Stromal cell of bone marrow (primary cell): ENCODE data around the gene ABRACL.
"Not testable (repeated sequence)": the region's sequence is repeated elsewhere in the genome, so short reads cannot be mapped to it uniquely, and the experiment has no call there.

ENCODE experiments used
- DNase-seq: peaks from one replicate; pipeline ENCODE4 v3.0.0-alpha.2; 2012; ENCODE audit warnings: low read depth

Gene ABRACL

GRCh38 chr6:139011980-139012379, 16.6 kb upstream of the ABRACL start:
- no peak for DNase-seq

GRCh38 chr6:139013185-139013800, 15.3 kb upstream of the ABRACL start:
- no peak for DNase-seq

- no peak for DNase-seq
Measured at GRCh38 chr6:139014945-139015344, 13.6 kb upstream of the ABRACL start.

- no peak for DNase-seq
Measured at GRCh38 chr6:139016337-139017213, 12.0 kb upstream of the ABRACL start.

- no peak for DNase-seq
Measured at GRCh38 chr6:139017227-139017626, 11.3 kb upstream of the ABRACL start.

GRCh38 chr6:139019722-139020121, 8.8 kb upstream of the ABRACL start:
- no peak for DNase-seq

GRCh38 chr6:139020689-139021088, 7.9 kb upstream of the ABRACL start:
- DNase-seq, result no peak

- not testable (repeated sequence) for DNase-seq
Measured at GRCh38 chr6:139025416-139025815, 3.1 kb upstream of the ABRACL start.

- no peak for DNase-seq
Measured at GRCh38 chr6:139027620-139028182, 844 bp upstream of the ABRACL start.

GRCh38 chr6:139028215-139028657, 309 bp upstream of the ABRACL start:
- DNase-seq, result peak; percentile 18

- DNase-seq, result peak; percentile 27
Measured at GRCh38 chr6:139029470-139030227, 1.1 kb downstream of the ABRACL start.

- DNase-seq, result no peak
Measured at GRCh38 chr6:139030228-139030963, 1.9 kb downstream of the ABRACL start.

- peak; percentile 87 for DNase-seq
Measured at GRCh38 chr6:139037490-139037889, 8.9 kb downstream of the ABRACL start.

- no peak for DNase-seq
Measured at GRCh38 chr6:139044250-139044649, 15.7 kb downstream of the ABRACL start.

- DNase-seq, result no peak
Measured at GRCh38 chr6:139047677-139048076, 19.1 kb downstream of the ABRACL start.

- not testable (repeated sequence) for DNase-seq
Measured at GRCh38 chr6:139048912-139049311, 20.4 kb downstream of the ABRACL start.

- not testable (repeated sequence) for DNase-seq
Measured at GRCh38 chr6:139050131-139050769, 21.7 kb downstream of the ABRACL start.

- no peak for DNase-seq
Measured at GRCh38 chr6:139050770-139051313, 22.3 kb downstream of the ABRACL start.

GRCh38 chr6:139051396-139052060, 23.0 kb downstream of the ABRACL start:
- peak; percentile 15 for DNase-seq

GRCh38 chr6:139053382-139053781, 24.8 kb downstream of the ABRACL start:
- DNase-seq, result no peak
